Lung (tissue), 12 donors: ENCODE results near the gene SPRED2. TPM values are rescaled to one million over a fixed set of nuclear protein-coding genes. Genes with fewer than 3 reads are reported as not detected.

Source experiments
- ATAC-seq: fragments of 200-7000 bp; cut with Tn5 transposase; one replicate; pipeline ENCODE4 v1.9.1; 2020; ENCODE audit warnings: moderate number of reproducible peaks; ENCODE audit not compliant: insufficient read depth, low FRiP score
- DNase-seq, 3 donors: peaks; one replicate each; pipeline ENCODE4 v3.0.0-alpha.2; 2013 to 2017
- H3K27ac ChIP-seq, 2 donors: one replicate each; pipeline ENCODE4 v1.5.1; 2013; ENCODE audit warnings: mild to moderate bottlenecking in 2 of 2, moderate library complexity in 2 of 2, control low read depth in 1 of 2, inconsistent platforms in 1 of 2, low read depth in 1 of 2, low read length in 1 of 2
- H3K27me3 ChIP-seq, 3 donors: one replicate each; pipeline ENCODE4 v1.5.1; 2013; ENCODE audit warnings: low read length in 2 of 3; ENCODE audit not compliant: control insufficient read depth in 3 of 3, insufficient read depth in 3 of 3
- H3K36me3 ChIP-seq, 4 donors: one replicate each; pipeline ENCODE4 v1.5.1; 2013; ENCODE audit warnings: low read length in 4 of 4, mild to moderate bottlenecking in 1 of 4, moderate library complexity in 1 of 4; ENCODE audit not compliant: control insufficient read depth in 4 of 4, insufficient read depth in 4 of 4
- H3K4me1 ChIP-seq, 5 donors: one replicate each; pipeline ENCODE4 v1.5.1; 2013; ENCODE audit warnings: low read length in 5 of 5, mild to moderate bottlenecking in 2 of 5, moderate library complexity in 1 of 5; ENCODE audit not compliant: control insufficient read depth in 5 of 5, insufficient read depth in 5 of 5
- H3K4me3 ChIP-seq: one replicate; pipeline ENCODE4 v1.5.1; 2013; ENCODE audit warnings: mild to moderate bottlenecking, control low read depth, moderate library complexity
- H3K9ac ChIP-seq, 2 donors: one replicate each; pipeline ENCODE4 v1.5.1; 2013; ENCODE audit warnings: low read length in 2 of 2, control low read depth in 1 of 2; ENCODE audit not compliant: insufficient read depth in 1 of 2
- H3K9me3 ChIP-seq, 4 donors: one replicate each; pipeline ENCODE4 v1.5.1; 2013; ENCODE audit warnings: low read length in 3 of 4, mild to moderate bottlenecking in 1 of 4, moderate library complexity in 1 of 4; ENCODE audit not compliant: control insufficient read depth in 4 of 4, insufficient read depth in 3 of 4
- WGBS, 2 donors: extraction: QIAGEN DNeasy Blood & Tissue Kit; methylation state at CpG; one replicate each; pipeline ENCODE4 v1.1.7; 2013; 5-methylcytosine and 5-hydroxymethylcytosine counted together
- polyA plus RNA-seq, 2 donors: library from polyadenylated mRNA; stranded (reverse); fragments of 200-250 nt; gene quantifications; one replicate each; pipeline ENCODE4 v1.2.1, GENCODE V29; 2013
- total RNA-seq, 2 donors: library from RNA; depleted of rRNA in 1 of 2; stranded (reverse); fragments of >200 nt in 1 of 2; gene quantifications; one replicate each; pipeline ENCODE4 v1.2.1, GENCODE V29; 2014 to 2021
- TF ChIP-seq, protein P1 (sequence below): IDR thresholded peaks from 2 replicates; pipeline ENCODE4 v1.5.1; 2012; ENCODE audit warnings: mild to moderate bottlenecking; ENCODE audit errors: control extremely low read depth, extremely low read depth
- donor health status: control.
- donor health status: control.
- donor health status: Bipolar disorder and iron deficiency.
- donor health status: healthy.
- donor health status: DM: yes; HTN: yes; CAD: no.

The SPRED2 gene
- total and polyA plus RNA-seq, 4 donors: 11.7 to 36.4 (median 19.6) TPM

DNA sequence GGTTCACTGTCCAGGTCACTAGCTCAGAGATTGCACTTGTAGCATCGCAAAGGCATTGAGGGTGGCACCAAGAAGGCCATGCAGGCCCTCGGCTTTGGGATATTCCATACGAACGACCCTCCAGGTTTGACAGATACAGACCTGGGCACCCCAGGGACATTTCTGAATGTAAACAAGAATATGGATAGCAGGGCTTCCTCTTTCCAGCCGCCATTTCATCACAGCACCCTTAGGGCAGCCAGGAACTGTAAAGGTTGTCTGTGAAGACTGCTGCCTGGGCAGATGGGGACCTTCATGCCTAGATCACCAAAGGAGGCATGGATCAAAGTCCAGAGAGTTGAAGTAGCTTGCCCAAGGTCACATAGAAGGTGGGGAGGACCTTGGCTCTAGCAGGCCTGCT lies 134.3 kb downstream of the SPRED2 start:
- H3K9me3 ChIP-seq: no peaks in the 10 kb centered on the region
- no peak overlapping the region for H3K27ac ChIP-seq
- no peaks in the 10 kb centered on the region for H3K36me3 ChIP-seq
- DNase-seq (no peak), ATAC-seq (no peak)
- no peak overlapping the region for H3K9ac ChIP-seq
- H3K27me3 ChIP-seq: no peaks in the 10 kb centered on the region
- no peak overlapping the region for H3K4me3 ChIP-seq
- WGBS, 2 donors: 85 to 89% methylated on average over 5 of the region's 5 CpGs
- H3K4me1 ChIP-seq: peaks cover 7 to 31% (median 19%) of the 10 kb centered on the region in 5 donors
- TF ChIP-seq, protein P1, sequence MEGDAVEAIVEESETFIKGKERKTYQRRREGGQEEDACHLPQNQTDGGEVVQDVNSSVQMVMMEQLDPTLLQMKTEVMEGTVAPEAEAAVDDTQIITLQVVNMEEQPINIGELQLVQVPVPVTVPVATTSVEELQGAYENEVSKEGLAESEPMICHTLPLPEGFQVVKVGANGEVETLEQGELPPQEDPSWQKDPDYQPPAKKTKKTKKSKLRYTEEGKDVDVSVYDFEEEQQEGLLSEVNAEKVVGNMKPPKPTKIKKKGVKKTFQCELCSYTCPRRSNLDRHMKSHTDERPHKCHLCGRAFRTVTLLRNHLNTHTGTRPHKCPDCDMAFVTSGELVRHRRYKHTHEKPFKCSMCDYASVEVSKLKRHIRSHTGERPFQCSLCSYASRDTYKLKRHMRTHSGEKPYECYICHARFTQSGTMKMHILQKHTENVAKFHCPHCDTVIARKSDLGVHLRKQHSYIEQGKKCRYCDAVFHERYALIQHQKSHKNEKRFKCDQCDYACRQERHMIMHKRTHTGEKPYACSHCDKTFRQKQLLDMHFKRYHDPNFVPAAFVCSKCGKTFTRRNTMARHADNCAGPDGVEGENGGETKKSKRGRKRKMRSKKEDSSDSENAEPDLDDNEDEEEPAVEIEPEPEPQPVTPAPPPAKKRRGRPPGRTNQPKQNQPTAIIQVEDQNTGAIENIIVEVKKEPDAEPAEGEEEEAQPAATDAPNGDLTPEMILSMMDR: no peak

DNA sequence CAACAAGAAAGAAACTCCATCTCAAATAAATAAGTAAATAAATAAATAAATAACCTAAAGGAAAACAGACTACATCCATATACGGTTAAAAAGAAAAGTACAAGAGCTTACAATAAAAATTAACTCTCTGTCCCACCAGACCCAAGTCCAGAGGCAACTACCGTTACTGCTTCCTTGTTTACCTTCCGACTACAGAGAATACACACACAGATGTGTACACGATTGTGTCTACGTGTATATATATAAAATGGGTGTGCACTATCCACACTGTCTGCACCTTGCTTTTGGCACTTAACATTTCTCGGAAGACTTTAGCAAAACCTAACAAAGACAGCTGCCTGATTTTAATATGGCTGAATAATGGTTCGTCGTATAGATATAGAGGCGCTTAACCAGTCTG lies 134.9 kb downstream of the SPRED2 start:
- H3K27me3 ChIP-seq: no peaks in the 10 kb centered on the region
- TF ChIP-seq, protein P1: no peak
- H3K9ac ChIP-seq: no peak overlapping the region
- WGBS, 2 donors: 93 to 94% methylated on average over 9 of the region's 9 CpGs
- peaks cover 7 to 36% (median 19%) of the 10 kb centered on the region in 5 donors for H3K4me1 ChIP-seq
- no peak for ATAC-seq
- DNase-seq: no peak
- H3K36me3 ChIP-seq: no peaks in the 10 kb centered on the region
- no peak overlapping the region for H3K4me3 ChIP-seq
- no peak overlapping the region for H3K27ac ChIP-seq
- H3K9me3 ChIP-seq: no peaks in the 10 kb centered on the region

DNA sequence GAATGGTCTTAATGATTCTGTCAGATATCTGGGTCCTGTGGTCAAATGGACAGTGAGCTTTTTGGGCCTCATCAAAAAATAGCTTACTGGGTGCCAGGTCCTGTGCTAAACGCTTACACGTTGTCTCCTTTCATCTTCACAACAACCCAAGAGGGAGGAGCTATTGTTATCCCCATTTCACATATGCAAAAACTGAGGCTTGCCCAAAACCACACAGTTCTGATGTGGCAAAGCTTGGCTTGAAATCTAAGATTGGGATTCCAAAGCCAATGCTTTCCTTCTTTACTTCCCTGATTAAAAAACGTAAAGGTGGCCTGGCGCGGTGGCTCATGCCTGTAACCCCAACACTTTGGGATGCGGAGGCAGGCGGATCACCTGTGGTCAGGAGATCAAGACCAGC lies 135.4 kb downstream of the SPRED2 start:
- no peak overlapping the region for H3K4me3 ChIP-seq
- TF ChIP-seq, protein P1: no peak
- 95 to 99% methylated on average over 7 of the region's 7 CpGs for WGBS, 2 donors
- no peak overlapping the region for H3K9ac ChIP-seq
- DNase-seq (no peak), ATAC-seq (no peak)
- H3K27ac ChIP-seq: no peak overlapping the region
- H3K4me1 ChIP-seq: peaks cover 3 to 36% (median 18%) of the 10 kb centered on the region in 5 donors
- H3K9me3 ChIP-seq: no peaks in the 10 kb centered on the region
- no peaks in the 10 kb centered on the region for H3K36me3 ChIP-seq
- H3K27me3 ChIP-seq: no peaks in the 10 kb centered on the region

DNA sequence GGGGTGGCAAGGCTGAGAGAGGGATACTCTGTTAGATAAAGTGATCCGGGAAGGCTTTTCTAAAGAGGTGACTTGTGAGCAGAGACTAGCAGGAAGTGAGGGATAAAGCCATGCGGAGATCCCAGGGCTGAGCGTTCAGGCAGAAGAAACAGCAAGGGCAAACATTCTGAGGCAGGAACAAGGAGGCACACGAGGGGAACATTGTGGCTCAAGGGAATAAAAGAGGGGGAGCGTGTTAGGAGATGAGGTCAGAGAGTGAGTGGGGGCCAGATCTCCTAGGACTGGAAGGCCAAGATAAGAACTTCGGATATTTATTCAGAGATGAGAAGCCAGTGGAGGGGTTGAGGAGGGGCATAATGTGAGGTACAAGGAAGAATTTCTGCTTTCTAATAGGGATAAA lies 137.7 kb downstream of the SPRED2 start:
- Histone ChIP-seq H3K9ac (no peak overlapping the region), H3K27me3 (no peaks in the 10 kb centered on the region), H3K36me3 (no peaks in the 10 kb centered on the region), H3K4me3 (no peak overlapping the region), H3K4me1 (peaks cover 0 to 13% (median 4%) of the 10 kb centered on the region in 5 donors), H3K27ac (no peak overlapping the region), H3K9me3 (no peaks in the 10 kb centered on the region)
- no peak for ATAC-seq
- no peak for DNase-seq
- TF ChIP-seq, protein P1: no peak
- 78 to 87% methylated on average over 6 of the region's 6 CpGs for WGBS, 2 donors
